GM12878 (cell line): ENCODE results near the gene TMC6. TPM values are rescaled to one million over a fixed set of nuclear protein-coding genes. Genes with fewer than 3 reads are reported as not detected.
"Not testable (repeated sequence)": the region's sequence is repeated elsewhere in the genome, so short reads cannot be mapped to it uniquely, and the experiment has no call there.

Experiments used
- ATAC-seq: fragments of 200-7000 bp; cut with Tn5 transposase; 3 replicates; pipeline ENCODE4 v1.9.1; 2020; ENCODE audit warnings: mild to moderate bottlenecking, moderate library complexity
- BruUV-seq: library from RNA; stranded (reverse); fragments of 400-500 nt; replicated peaks from 2 replicates; lab custom pipeline; 2021; lab: Mats Ljungman, UMichigan
- CTCF ChIA-PET: fragments of 300-600 bp; sonication (Branson Sonifier 250); formaldehyde crosslinking; extraction: SDS; loops from one replicate; lab custom pipeline; 2021; ENCODE audit warnings: inconsistent platforms; lab: Yijun Ruan, JAX
- POLR2A ChIA-PET: fragments of 350-600 bp; formaldehyde crosslinking; extraction: SDS; loops from one replicate; lab custom pipeline; 2021; ENCODE audit warnings: inconsistent platforms; lab: Charles Lee
- RAD21 ChIA-PET: fragments of 300-600 bp; sonication (Branson Sonifier 250); formaldehyde crosslinking; loops from one replicate; lab custom pipeline; 2023; ENCODE audit warnings: antibody characterized with exemption; ENCODE audit not compliant: unreplicated experiment; lab: Charles Lee
- SMC1A ChIA-PET: fragments of 300-600 bp; sonication (Branson Sonifier 250); formaldehyde crosslinking; loops from one replicate; lab custom pipeline; 2023; ENCODE audit not compliant: unreplicated experiment, uncharacterized antibody; lab: Charles Lee
- DNase-seq: peaks from one replicate; pipeline ENCODE4 v3.0.0-alpha.2; 2011; ENCODE audit warnings: low read depth, low spot score
- FAIRE-seq: peaks from 3 replicates; lab custom pipeline; 2011; peaks lifted over from hg19 to GRCh38; lab: Jason Lieb, UNC
- H2AFZ ChIP-seq: 2 replicates; pipeline ENCODE4 v1.6.0; 2011; ENCODE audit warnings: low read depth, low read length, control low read depth; ENCODE audit not compliant: control insufficient read depth
- H3K27ac ChIP-seq: 2 replicates; pipeline ENCODE4 v1.5.1; 2011; ENCODE audit warnings: control low read depth; ENCODE audit not compliant: control insufficient read depth, insufficient read depth
- H3K27me3 ChIP-seq, 2 experiments: replicated peaks in 1 of 2; 2 replicates each; pipeline versions ENCODE4 v1.6.0 to v1.6.1; 2011; ENCODE audit warnings: low read length in 1 of 2; ENCODE audit not compliant: control insufficient read depth in 2 of 2, insufficient read depth in 2 of 2
- H3K36me3 ChIP-seq, 2 experiments: 2 replicates each; pipeline ENCODE4 v1.5.1; 2011; ENCODE audit warnings: low read length in 1 of 2; ENCODE audit not compliant: control insufficient read depth in 2 of 2, insufficient read depth in 2 of 2
- H3K4me1 ChIP-seq: 2 replicates; pipeline ENCODE4 v1.6.1; 2011; ENCODE audit warnings: mild to moderate bottlenecking, low read length, moderate library complexity, mixed read lengths; ENCODE audit not compliant: control insufficient read depth, insufficient read depth
- H3K4me2 ChIP-seq: 2 replicates; pipeline ENCODE4 v1.6.0; 2011; ENCODE audit warnings: control low read depth; ENCODE audit not compliant: control insufficient read depth, insufficient read depth
- H3K4me3 ChIP-seq: fragments of 200-600 bp; sonication (generic); 2 replicates; pipeline ENCODE4 v1.5.1; 2016
- H3K79me2 ChIP-seq: 2 replicates; pipeline ENCODE4 v1.6.0; 2011; ENCODE audit warnings: low read length; ENCODE audit not compliant: control insufficient read depth, insufficient read depth
- H3K9ac ChIP-seq: 2 replicates; pipeline ENCODE4 v1.8.0; 2011; ENCODE audit warnings: low read length, control low read depth, mixed read lengths; ENCODE audit not compliant: control insufficient read depth, insufficient read depth
- H3K9me3 ChIP-seq: replicated peaks from 3 replicates; pipeline ENCODE4 v1.5.1; 2011; ENCODE audit warnings: mild to moderate bottlenecking, low read length; ENCODE audit not compliant: control insufficient read depth, insufficient read depth
- H4K20me1 ChIP-seq: 2 replicates; pipeline ENCODE4 v1.6.0; 2011; ENCODE audit not compliant: control insufficient read depth, insufficient read depth
- BMI1 ChIP-seq: fragments of 450-650 bp; IDR thresholded peaks from 2 replicates; pipeline ENCODE4 v1.6.1; 2016; ENCODE audit warnings: mild to moderate bottlenecking, moderate library complexity, borderline replicate concordance
- ETV6 ChIP-seq, 2 experiments: fragments of 450-650 bp in 1 of 2; IDR thresholded peaks in 1 of 2; conservative IDR thresholded peaks in 1 of 2; 2 replicates each; pipeline ENCODE4 v1.6.1; 2014; ENCODE audit warnings: antibody characterized with exemption in 1 of 2, borderline replicate concordance in 1 of 2, low read depth in 1 of 2, mild to moderate bottlenecking in 1 of 2, moderate library complexity in 1 of 2
- NBN ChIP-seq: fragments of 450-650 bp; IDR thresholded peaks from 2 replicates; pipeline ENCODE4 v1.6.1; 2016
- NFYB ChIP-seq: IDR thresholded peaks from 2 replicates; pipeline ENCODE4 v1.6.1; 2011; ENCODE audit warnings: low read depth, mild to moderate bottlenecking, low read length, improper control_type of control experiment, moderate library complexity; ENCODE audit not compliant: insufficient read depth
- SP1 ChIP-seq: IDR thresholded peaks from one replicate; pipeline ENCODE4 v1.6.1; 2011; ENCODE audit warnings: low read depth, low read length
- WGBS: methylation state at CpG from one replicate; pipeline ENCODE4 v1.1.6; 2016; ENCODE audit warnings: low lambda C conversion rate; ENCODE audit not compliant: insufficient replicate concordance, insufficient coverage; ENCODE audit errors: missing lambda C conversion rate; 5-methylcytosine and 5-hydroxymethylcytosine counted together
- in situ Hi-C: fragments of 300-500 bp; cut with MboI; formaldehyde crosslinking; loops from 9 replicates; pipeline ENCODE4 v1.14.3; 2018; ENCODE audit warnings: mixed read lengths
- intact Hi-C: fragments of 100-400 bp; cut with micrococcal nuclease; formaldehyde crosslinking; loops from one replicate; pipeline ENCODE4 v1.14.2; 2022; ENCODE audit not compliant: unreplicated experiment
- polyA plus RNA-seq, 11 experiments: library from polyadenylated mRNA; depleted of rRNA in 4 of 11; unstranded in 6 of 11; stranded (reverse) in 5 of 11; fragments of >200 nt; fragmentation: Nextera tagmentation in 4 of 11; fragmentation: Illumina TruSeq in 1 of 11; extraction: Ambion mirVana in 4 of 11; extraction: Trizol in 1 of 11; gene quantifications; 1 replicate in 1 of 11; 2 replicates in 10 of 11; pipeline versions ENCODE4 v1.2.1 to v1.2.3, GENCODE V29; 2011 to 2016; ENCODE audit warnings: inconsistent platforms in 2 of 11, missing spikeins in 2 of 11, low read depth in 1 of 11
- total RNA-seq, 4 experiments: library from RNA; depleted of rRNA in 3 of 4; stranded (reverse); fragments of >200 nt in 3 of 4; fragmentation: Illumina TruSeq in 1 of 4; extraction: Trizol in 1 of 4; gene quantifications; 2 replicates each; pipeline versions ENCODE4 v1.2.1 to v1.2.3, GENCODE V29; 2013 to 2021
- TF ChIP-seq, protein P1 (sequence below): IDR thresholded peaks from 2 replicates; pipeline ENCODE4 v1.6.1; 2012; ENCODE audit warnings: low read length, inconsistent platforms
- TF ChIP-seq, protein P2 (sequence below): IDR thresholded peaks from 2 replicates; pipeline ENCODE4 v1.6.1; 2012; ENCODE audit warnings: low read depth, low read length, improper control_type of control experiment

Gene TMC6
- total and polyA plus RNA-seq, 10 of the 15 experiments (the other 5 are each of a cell fraction or from before 2014, with no cell fraction given), result 1.9 to 232 (median 60.6) TPM

DNA sequence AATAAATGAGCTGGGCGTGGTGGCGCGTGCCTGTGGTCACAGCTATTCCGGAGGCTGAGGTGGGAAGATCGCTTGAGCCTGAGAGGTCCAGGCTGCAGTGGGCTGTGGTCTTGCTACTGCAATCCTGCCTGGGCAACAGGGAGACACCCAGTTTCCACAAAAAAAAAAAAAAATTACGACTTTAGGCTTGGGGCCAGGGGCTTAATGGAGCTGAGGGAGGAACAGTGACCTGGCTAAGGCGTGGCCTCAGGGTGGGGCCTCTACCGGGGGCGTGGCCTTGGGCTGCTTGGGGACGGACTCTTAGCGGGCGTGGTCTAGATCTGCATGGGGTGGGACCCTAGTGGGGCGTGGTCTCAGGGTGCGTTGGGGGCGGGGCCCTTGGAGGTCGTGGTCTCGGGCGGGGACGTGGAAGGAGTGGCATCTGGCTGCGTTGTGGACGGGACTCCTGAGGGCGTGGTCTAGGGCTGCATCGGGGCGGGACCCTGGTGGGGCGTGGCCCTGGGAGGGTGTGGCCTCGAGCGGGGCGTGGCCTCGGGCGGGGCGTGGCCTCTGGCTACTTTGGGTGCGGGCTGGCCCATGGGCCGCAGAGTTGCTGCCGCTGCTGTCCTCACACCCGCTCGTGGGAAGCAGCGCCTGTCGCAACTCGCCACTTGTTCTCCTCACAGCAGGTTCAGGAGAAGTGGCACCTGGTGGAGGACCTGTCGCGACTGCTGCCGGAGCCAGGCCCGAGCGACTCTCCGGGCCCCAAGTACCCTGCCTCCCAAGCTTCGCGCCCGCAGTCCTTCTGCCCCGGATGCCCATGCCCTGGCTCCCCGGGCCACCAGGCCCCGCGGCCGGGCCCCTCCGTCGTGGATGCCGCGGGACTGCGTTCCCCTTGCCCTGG lies 11.9 kb upstream of the TMC6 start (continued):
- TF ChIP-seq, protein P1, sequence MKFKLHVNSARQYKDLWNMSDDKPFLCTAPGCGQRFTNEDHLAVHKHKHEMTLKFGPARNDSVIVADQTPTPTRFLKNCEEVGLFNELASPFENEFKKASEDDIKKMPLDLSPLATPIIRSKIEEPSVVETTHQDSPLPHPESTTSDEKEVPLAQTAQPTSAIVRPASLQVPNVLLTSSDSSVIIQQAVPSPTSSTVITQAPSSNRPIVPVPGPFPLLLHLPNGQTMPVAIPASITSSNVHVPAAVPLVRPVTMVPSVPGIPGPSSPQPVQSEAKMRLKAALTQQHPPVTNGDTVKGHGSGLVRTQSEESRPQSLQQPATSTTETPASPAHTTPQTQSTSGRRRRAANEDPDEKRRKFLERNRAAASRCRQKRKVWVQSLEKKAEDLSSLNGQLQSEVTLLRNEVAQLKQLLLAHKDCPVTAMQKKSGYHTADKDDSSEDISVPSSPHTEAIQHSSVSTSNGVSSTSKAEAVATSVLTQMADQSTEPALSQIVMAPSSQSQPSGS, result no peak
- TF ChIP-seq ETV6 (conservative IDR thresholded peaks at IDR 0.05 in 1 of 2, IDR thresholded peaks at IDR 0.05 in 1 of 2; ENCODE audit: borderline replicate concordance in 1 of 2, low read depth in 1 of 2) (no peak), NBN (0 out of 2 replicates have a peak, but pooled peaks have one; percentile 25), NFYB (no peak), SP1 (peak; percentile 88)
- TF ChIP-seq, protein P2, sequence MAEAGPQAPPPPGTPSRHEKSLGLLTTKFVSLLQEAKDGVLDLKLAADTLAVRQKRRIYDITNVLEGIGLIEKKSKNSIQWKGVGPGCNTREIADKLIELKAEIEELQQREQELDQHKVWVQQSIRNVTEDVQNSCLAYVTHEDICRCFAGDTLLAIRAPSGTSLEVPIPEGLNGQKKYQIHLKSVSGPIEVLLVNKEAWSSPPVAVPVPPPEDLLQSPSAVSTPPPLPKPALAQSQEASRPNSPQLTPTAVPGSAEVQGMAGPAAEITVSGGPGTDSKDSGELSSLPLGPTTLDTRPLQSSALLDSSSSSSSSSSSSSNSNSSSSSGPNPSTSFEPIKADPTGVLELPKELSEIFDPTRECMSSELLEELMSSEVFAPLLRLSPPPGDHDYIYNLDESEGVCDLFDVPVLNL, result no peak

DNA sequence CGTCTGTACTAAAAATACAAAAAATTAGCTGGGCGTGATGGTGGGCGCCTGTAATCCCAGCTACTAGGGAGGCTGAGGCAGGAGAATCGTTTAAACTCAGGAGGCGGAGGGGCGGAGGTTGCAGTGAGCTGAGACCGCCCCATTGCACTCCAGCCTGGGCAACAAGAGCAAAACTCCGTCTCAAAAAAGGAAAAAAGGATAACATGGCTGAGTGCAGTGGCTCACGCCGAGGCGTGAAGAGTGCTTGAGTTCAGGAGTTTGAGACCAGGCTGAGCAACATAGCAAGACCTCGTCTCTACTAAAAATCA lies 11.3 kb upstream of the TMC6 start:
- FAIRE-seq, H2AFZ ChIP-seq, ATAC-seq, H3K27me3 ChIP-seq, H3K9ac ChIP-seq, in situ Hi-C loops, BruUV-seq, DNase-seq, H3K4me3 ChIP-seq, H3K27ac ChIP-seq, H3K4me2 ChIP-seq, H3K9me3 ChIP-seq, H4K20me1 ChIP-seq: not testable (repeated sequence)
- WGBS, result 83% methylated on average over 12 of the region's 12 CpGs
- intact Hi-C loops, result loop anchor here (1.0 kb wide), 1 partner anchor 32 kb away; no protein-coding TSS in a partner anchor
- 0 out of 2 replicates have a peak, but pooled peaks have one; percentile 22 for TF ChIP-seq BMI1
- CTCF ChIA-PET, result interaction anchor here (0.7 to 9.5 kb wide), 6 partner anchors 13 to 111 kb away, joined by 3 to 132 read pairs (median 4); partner anchors contain the start of genes AFMID, TK1 and TMC6
- peaks cover 13 to 14% of the 10 kb centered on the region in 2 experiments; a peak in 3 of 4 replicates for H3K36me3 ChIP-seq
- peaks cover 64% of the 10 kb centered on the region for H3K4me1 ChIP-seq
- SMC1A ChIA-PET, result interaction anchor here (1.4 to 1.5 kb wide), 2 partner anchors 8 to 36 kb away, joined by 3 to 8 read pairs; no protein-coding TSS in a partner anchor
- POLR2A ChIA-PET, result interaction anchor here (0.5 to 3.3 kb wide), 7 partner anchors 9 to 46 kb away, joined by 3 to 15 read pairs (median 4); partner anchors contain the start of gene TMC6
- peaks cover 12% of the 10 kb centered on the region for H3K79me2 ChIP-seq
- RAD21 ChIA-PET, result interaction anchor here (0.6 to 1.2 kb wide), 7 partner anchors 11 to 99 kb away, joined by 3 to 5 read pairs (median 3); partner anchors contain the start of gene TMC6
